ENCODE results near the gene CELSR1.

The CELSR1 gene

GRCh38 chr22:46376908-46377524, 160.4 kb downstream of the CELSR1 start:
- peaks cover 21% of the 10 kb centered on the region for H3K27me3 ChIP-seq
- H4K20me1 ChIP-seq = peaks cover 53% of the 10 kb centered on the region
- H3K9me3 ChIP-seq = peaks cover 22% of the 10 kb centered on the region
- H3K4me2 ChIP-seq = no peak overlapping the region
- TF ChIP-seq Cebpa-rat (IDR thresholded peaks at IDR 0.05) = no peak
- peaks cover 11% of the 10 kb centered on the region for H3K36me3 ChIP-seq
- H3K9ac ChIP-seq = no peak overlapping the region
- peaks cover 52% of the 10 kb centered on the region for H3K4me1 ChIP-seq
- no peak overlapping the region for H3K27ac ChIP-seq
- no peak overlapping the region for H3K4me3 ChIP-seq

- Histone ChIP-seq H3K4me3 (no peak overlapping the region), H3K36me3 (peaks cover 11% of the 10 kb centered on the region), H3K4me1 (peaks cover 51% of the 10 kb centered on the region), H3K4me2 (no peak overlapping the region), H3K27ac (no peak overlapping the region), H4K20me1 (peaks cover 49% of the 10 kb centered on the region), H3K27me3 (peaks cover 18% of the 10 kb centered on the region), H3K9ac (no peak overlapping the region), H3K9me3 (peaks cover 22% of the 10 kb centered on the region)
- no peak for TF ChIP-seq Cebpa-rat (IDR thresholded peaks at IDR 0.05)
These were observed 161.3 kb downstream of the CELSR1 start for GRCh38 chr22:46376111-46376510.

GRCh38 chr22:46374663-46375474, 162.6 kb downstream of the CELSR1 start:
- Histone ChIP-seq H3K27ac (no peak overlapping the region), H3K27me3 (peaks cover 6% of the 10 kb centered on the region), H3K4me1 (peaks cover 38% of the 10 kb centered on the region), H4K20me1 (peaks cover 39% of the 10 kb centered on the region), H3K36me3 (peaks cover 11% of the 10 kb centered on the region), H3K4me2 (peak overlapping the region; percentile 81), H3K9me3 (peaks cover 22% of the 10 kb centered on the region), H3K4me3 (0 out of 2 replicates have a peak overlapping the region, but pooled peaks have one; percentile 15), H3K9ac (no peak overlapping the region)
- TF ChIP-seq Cebpa-rat (IDR thresholded peaks at IDR 0.05) = no peak

- Histone ChIP-seq H3K4me3 (0 out of 2 replicates have a peak overlapping the region, but pooled peaks have one; percentile 15), H3K4me1 (peaks cover 32% of the 10 kb centered on the region), H3K9me3 (peaks cover 22% of the 10 kb centered on the region), H4K20me1 (peaks cover 40% of the 10 kb centered on the region), H3K36me3 (peaks cover 11% of the 10 kb centered on the region), H3K4me2 (peak overlapping the region; percentile 81), H3K27me3 (no peaks in the 10 kb centered on the region; the same call in 1 of the 2 replicates), H3K27ac (0 out of 2 replicates have a peak overlapping the region, but pooled peaks have one; percentile 1), H3K9ac (no peak overlapping the region)
- no peak for TF ChIP-seq Cebpa-rat (IDR thresholded peaks at IDR 0.05)
These were observed 163.3 kb downstream of the CELSR1 start for GRCh38 chr22:46373921-46374662.

GRCh38 chr22:46373159-46373558, 164.3 kb downstream of the CELSR1 start:
- Histone ChIP-seq H3K4me2 (peak overlapping the region; percentile 81), H3K36me3 (peaks cover 11% of the 10 kb centered on the region), H3K4me3 (no peak overlapping the region), H3K27ac (no peak overlapping the region), H3K9ac (no peak overlapping the region), H4K20me1 (peaks cover 40% of the 10 kb centered on the region), H3K9me3 (peaks cover 22% of the 10 kb centered on the region), H3K4me1 (peaks cover 32% of the 10 kb centered on the region), H3K27me3 (0 out of 2 replicates have a peak, but pooled peaks cover 3% of the 10 kb centered on the region)
- TF ChIP-seq Cebpa-rat (IDR thresholded peaks at IDR 0.05) = no peak

- H4K20me1 ChIP-seq = peaks cover 45% of the 10 kb centered on the region
These were observed 164.7 kb downstream of the CELSR1 start for GRCh38 chr22:46372686-46373085.

GRCh38 chr22:46371623-46372226, 165.7 kb downstream of the CELSR1 start:
- Histone ChIP-seq H3K27me3 (peaks cover 17% of the 10 kb centered on the region; the same call in 1 of the 2 replicates), H3K9me3 (peaks cover 16% of the 10 kb centered on the region), H3K4me3 (no peak overlapping the region), H3K4me2 (no peak overlapping the region), H3K4me1 (peaks cover 47% of the 10 kb centered on the region), H3K9ac (no peak overlapping the region), H3K36me3 (peaks cover 5% of the 10 kb centered on the region; the same call in 1 of the 2 replicates), H4K20me1 (peaks cover 55% of the 10 kb centered on the region), H3K27ac (no peak overlapping the region)
- TF ChIP-seq Cebpa-rat (IDR thresholded peaks at IDR 0.05) = no peak

More at GRCh38 chr22:46372686-46373085, 164.7 kb downstream of the CELSR1 start:
- H3K27me3 ChIP-seq = 0 out of 2 replicates have a peak, but pooled peaks cover 7% of the 10 kb centered on the region
- H3K9ac ChIP-seq = no peak overlapping the region
- H3K4me3 ChIP-seq = no peak overlapping the region
- H3K9me3 ChIP-seq = peaks cover 22% of the 10 kb centered on the region
- no peak overlapping the region for H3K27ac ChIP-seq
- peaks cover 37% of the 10 kb centered on the region for H3K4me1 ChIP-seq
- peaks cover 11% of the 10 kb centered on the region for H3K36me3 ChIP-seq
- peak overlapping the region; percentile 81 for H3K4me2 ChIP-seq
- no peak for TF ChIP-seq Cebpa-rat (IDR thresholded peaks at IDR 0.05)

GRCh38 chr22:46370584-46371291, 166.7 kb downstream of the CELSR1 start:
- Histone ChIP-seq H3K4me3 (no peak overlapping the region), H3K4me1 (peaks cover 52% of the 10 kb centered on the region), H3K9ac (no peak overlapping the region), H3K36me3 (no peaks in the 10 kb centered on the region), H3K9me3 (peaks cover 7% of the 10 kb centered on the region), H3K27me3 (peaks cover 23% of the 10 kb centered on the region; the same call in 1 of the 2 replicates), H4K20me1 (peaks cover 60% of the 10 kb centered on the region), H3K27ac (no peak overlapping the region), H3K4me2 (no peak overlapping the region)
- TF ChIP-seq Cebpa-rat (IDR thresholded peaks at IDR 0.05) = no peak

All from BLaER1 (cell line).